ENCODE data around the gene CGRRF1.

CGRRF1 gene

DNA sequence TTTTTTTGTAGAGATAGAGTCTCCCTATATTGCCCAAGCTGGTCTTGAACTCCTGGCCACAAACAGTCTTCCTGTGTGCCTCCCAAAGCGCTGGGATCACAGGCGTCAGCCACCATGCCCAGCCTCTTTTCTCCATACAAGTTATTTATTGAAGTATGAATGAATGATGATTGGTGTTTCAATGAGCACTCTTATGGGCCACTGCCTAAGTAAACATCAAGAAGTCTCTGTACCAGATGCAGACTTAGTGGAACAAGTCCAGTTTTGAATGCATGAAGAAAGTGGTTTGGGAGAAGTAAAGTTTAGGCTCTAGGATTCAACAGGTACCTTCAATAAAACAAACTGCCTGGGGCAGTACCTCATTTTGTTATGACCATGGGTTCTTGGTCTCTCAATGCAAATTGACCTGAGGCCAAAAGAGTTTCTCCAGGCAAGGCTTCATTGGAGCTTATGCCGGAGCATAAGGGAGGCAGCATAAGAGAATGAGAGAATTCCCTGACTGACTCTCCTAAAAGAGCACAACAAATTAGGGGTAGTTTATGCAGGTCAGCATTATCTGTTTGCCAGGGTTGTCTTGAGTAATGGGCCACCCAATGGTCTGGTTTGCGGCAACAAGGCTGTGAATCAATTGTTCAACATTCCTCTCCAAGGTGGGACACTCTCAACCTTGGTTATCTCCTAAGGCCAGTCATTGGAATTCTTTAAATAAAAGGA lies 19.8 kb upstream of the CGRRF1 start:
- DNase-seq (ENCODE audit: low read depth): no peak

DNA sequence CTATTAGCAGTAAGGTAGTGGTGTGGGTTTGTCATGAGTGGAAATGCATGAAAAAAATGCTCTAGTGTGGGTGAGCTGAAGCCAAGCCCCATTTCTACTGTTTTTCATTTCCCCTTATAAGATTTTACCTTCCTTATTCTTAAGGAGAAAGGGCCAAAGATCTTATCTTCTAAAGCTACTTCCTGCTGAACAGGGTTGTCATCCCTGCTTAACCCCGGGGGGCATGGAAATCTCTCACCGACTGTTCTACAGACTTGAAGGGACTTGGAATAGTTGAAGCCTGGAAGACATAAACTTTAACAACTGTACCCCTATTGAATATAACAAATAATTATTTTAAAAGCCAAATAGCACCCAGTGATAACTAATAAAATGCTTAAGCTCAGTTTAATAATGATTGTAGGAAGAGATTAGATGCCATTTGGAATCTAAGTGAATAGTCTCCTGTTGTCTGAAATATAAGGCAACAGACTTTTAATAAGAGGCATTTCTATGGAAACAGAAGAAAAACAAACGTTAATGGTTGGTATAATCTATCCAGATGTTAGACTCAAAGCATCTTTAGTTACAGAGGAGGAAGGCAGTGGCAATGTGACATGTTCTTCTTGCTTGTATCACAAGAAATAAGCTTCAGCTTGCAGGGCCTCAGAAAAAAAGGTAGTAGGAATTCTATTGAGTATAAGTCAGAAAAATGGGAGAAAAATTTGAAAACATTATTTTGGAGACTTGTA lies 19.1 kb upstream of the CGRRF1 start:
- no peak for DNase-seq (ENCODE audit: low read depth)

DNA sequence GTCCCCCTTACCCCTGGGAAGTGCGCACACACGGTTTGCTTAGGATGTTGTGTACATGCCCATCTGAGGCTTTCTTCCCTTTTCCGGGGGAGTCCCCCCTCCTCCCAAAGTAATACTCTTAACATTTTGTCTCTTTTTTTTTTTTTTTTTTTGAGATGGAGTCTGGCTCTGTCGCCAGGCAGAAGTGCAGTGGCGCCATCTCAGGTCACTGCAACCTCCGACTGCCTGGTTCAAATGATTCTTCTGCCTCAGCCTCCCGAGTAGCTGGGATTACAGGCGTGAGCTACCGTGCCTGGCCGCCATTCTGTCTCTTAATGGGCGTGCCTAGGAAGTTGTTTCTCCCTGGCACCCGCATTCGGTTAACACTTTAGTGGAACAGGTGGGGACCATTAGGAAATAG lies 16.4 kb upstream of the CGRRF1 start:
- no peak for DNase-seq (ENCODE audit: low read depth)

DNA sequence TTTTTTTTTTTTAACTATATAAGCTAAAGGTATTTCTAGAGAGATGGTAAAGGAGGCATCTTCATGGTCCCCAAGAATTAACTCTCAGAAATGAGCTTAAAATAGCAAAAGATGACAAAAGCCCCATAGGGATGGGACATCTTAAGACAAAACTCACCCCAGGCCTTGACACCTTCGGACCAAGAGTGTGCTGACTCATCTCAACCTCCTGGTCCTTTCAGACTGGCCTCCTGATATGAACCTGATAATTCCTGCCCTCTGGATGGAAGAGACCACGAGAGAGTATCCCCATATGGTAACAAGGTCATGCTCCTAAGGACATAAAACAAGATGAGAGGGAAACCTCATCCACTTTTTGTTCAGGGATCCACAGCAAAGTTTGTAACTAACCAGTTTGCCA lies 12.5 kb upstream of the CGRRF1 start:
- DNase-seq (ENCODE audit: low read depth): no peak

DNA sequence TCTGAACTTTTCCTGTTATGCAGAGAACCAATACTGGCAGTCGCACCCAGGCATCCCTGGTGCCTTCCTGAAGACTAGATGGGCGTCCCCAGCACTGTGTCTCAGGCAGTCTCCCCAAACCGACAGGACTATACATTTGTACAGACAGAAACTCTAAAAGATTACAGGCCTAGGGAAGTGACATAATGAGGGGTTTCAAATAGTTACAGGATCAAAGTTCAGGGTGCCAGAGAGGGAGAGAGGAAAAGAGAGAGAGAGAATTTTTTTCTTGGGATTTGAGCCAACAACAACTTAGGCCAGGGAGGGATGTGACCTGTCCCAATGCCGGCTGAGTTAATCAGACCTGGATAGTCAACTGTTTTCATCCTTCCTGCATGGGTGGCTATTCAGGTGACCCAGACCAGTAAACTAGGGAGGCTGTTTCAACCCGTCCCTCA lies 11.6 kb upstream of the CGRRF1 start:
- DNase-seq (ENCODE audit: low read depth): no peak

DNA sequence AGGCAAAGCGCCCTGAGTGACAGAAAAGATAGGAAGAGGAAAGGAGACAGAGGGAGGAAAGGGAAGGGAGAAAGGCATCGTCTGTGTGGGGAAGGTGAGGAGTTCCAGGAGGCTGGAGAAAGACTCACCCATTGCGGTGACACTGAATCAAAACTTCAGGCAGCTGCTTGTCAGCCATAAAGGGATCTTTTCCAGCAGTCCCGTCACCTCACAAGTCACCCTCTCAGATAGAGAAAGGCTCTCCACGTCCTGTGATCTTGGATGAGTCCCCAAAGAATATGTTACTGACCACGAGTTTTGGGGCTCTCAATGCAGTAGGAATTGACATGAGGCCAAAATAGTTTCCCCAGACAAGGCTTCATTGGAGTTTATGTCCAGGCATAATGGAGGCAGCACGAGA lies 11.1 kb upstream of the CGRRF1 start:
- no peak for DNase-seq (ENCODE audit: low read depth)

DNA sequence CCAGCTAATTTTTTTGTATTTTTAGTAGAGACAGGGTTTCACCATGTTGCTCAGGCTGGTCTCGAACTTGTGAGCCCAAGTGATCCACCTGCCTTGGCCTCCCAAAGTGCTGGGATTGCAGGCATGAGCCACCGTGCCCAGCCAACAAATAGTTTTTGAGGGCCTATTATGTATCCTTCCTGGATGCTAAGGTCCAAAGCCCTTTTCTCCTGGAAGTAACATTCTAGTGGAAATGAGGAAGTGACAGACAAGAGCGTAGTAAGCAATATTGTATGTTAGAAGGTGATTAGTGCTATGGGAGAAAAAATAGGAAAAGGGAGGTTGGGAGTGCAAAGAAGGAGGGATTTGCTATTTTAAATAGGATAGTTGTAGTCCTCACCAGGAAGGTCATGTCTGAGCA lies 9.0 kb upstream of the CGRRF1 start:
- no peak for DNase-seq (ENCODE audit: low read depth)

DNA sequence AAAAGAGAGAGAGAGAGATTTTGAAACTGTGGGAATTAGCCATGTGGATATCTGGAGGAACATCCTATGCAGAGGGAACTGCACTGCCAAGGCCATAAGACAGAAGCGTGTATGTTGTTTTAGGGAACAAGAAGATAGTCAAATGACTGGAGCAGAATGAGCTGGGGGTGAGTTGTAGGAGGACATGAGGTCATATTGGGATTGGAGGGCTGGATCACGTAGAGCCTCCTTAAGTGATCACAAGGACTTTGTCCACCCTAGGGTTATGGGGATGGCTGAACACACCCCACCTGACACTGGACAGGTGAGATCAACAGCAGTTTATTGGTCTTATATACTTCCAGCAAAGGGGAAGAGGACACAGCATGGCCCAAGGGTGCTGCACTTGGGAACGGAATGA lies 8.2 kb upstream of the CGRRF1 start:
- no peak for DNase-seq (ENCODE audit: low read depth)

DNA sequence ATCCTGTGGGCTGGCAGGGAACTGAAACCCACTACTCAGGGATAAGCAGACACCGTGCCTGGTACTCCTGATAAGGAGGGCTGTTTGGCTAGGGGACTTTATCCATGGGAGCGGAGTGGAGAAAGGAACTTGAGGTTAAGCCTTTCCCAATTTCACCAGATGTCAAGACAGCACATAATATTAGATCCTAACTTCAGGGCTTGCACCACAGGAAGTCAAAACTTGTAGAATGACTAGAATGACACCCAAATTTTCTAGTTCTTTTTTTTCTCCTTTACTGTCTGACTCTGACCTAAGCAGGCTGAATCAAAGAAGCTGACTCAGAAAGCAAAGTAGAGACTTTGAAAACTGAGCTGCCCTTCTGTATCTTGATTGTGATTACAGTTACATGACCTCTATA lies 7.1 kb upstream of the CGRRF1 start:
- no peak for DNase-seq (ENCODE audit: low read depth)

DNA sequence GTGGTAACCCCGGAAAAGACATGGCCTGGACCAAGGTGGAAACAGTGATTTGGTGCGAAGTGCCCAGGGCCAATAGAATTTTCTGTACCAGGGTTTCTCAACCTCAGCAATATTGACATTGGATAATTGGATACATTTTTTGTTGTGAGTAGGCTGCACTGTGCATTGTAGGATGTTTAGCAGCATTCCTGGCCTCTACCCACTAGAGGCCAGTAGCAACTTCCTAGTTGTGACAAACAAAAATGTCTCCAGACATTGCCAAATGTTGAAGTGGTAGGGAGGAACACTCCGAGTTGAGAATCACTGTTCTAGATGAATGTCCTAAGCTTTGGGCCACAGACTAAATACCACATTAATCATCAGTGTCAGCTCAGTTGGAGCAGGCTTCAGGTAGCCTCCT lies 6.2 kb upstream of the CGRRF1 start:
- no peak for DNase-seq (ENCODE audit: low read depth)

DNA sequence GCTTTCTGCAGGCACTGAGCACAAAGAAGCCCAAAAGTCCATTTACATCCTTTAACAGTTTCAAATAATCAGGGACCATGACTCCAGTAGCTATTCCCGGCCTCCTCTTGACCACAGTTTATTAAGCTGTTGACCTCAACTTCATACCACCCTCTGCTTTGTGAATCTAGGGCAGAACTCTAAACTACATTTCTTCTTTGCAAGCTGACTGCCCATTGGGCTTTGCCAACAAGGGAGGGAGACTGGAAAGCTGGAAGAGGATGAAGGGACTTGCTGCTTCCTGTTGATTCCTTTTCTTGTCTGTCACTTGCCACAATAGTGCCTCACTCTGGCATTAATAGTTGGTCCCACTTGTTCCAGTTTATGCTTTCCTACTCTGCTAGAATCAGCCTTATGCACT lies 2.7 kb downstream of the CGRRF1 start:
- DNase-seq (ENCODE audit: low read depth): no peak

DNA sequence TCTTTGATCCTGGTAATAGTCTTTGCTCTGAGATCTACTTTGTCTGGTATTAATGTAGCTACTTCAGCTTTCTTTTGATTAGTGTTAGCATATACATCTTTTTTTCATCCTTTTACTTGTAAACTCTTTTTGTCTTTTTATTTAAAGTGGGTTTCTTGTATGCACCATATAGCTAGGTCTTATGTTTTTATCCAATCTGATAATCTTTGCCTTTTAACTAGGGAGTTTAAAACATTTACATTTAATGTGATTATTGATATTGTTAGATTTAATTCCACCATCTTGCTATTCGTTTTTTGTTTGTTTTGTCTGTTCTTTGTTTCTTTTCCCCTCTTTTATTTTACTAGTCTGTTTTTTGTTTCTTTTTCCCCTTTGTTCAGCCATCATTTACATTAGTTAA lies 6.0 kb downstream of the CGRRF1 start:
- no peak for DNase-seq (ENCODE audit: low read depth)

DNA sequence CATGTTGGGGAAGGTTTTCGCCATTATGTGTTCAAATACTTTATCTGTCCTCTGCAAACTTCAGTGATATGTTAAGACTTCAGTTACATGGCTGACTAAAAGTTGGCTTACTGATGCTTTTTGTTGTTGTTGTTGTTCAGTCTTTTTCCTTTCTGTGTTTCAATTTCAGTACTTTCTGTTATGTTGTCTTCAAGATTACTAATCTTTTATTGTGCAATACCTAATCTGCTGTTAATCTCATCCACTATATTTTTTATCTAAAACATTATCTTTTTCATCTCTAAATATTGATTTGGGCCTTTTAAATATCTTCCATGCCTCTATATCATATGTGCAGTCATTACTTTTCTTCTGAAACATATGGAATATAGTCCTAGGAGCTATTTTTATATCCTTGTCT lies 7.0 kb downstream of the CGRRF1 start:
- no peak for DNase-seq (ENCODE audit: low read depth)

DNA sequence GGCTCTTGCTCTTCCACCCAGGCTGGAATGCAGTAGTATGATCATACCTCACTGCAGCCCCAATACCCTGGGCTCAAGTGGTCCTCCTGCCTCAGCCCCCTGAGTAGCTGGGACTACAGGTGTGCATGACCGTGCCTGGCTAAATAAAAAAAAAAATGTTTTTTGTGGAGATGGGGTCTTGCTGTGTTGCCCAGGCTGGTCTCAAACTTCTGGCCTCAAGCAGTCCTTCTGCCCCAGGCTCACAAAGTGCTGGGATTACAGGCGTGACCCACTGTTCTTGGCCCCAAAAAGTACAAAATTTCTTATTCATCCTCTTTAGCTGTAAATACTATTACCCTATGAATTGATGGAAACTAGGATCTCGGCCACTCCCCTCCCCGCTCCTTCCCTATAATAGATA lies 14.7 kb downstream of the CGRRF1 start:
- DNase-seq (ENCODE audit: low read depth): no peak

DNA sequence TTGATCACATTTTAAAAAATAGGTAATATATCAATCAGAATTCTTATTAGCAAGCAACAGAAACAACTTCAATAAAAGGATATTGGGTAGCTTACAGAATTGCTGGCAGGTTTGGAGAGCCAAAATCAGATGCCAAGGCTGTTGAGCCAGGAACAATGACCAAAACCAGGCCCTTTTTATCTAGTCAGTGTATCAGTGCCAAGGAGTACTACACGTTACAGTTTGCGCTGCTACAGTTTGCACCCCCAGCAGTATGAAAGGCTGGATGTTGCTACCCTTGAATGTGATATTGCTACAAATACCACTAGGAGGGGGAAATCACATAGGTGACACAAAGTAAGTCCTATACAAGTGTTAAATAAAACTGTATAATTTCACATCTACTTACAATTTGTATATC lies 19.3 kb downstream of the CGRRF1 start:
- DNase-seq (ENCODE audit: low read depth): no peak

DNA sequence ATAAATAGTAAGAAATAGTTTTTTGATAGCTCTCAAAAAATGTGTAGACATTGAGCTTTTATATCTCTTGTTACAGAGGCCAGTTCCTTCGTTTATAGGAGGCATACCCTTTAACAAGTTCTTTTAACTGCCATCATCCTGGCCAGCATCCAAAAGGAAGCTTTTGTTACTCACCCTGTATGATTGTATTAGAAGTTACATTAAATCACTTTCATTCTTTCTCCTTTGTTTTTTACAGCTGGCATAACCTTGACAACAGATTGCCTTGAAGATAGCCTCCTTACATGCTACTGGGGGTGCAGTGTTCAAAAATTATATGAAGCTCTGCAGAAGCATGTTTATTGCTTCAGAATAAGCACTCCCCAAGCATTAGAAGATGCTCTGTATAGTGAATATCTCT lies 20.1 kb downstream of the CGRRF1 start:
- DNase-seq (ENCODE audit: low read depth): peak; percentile 26

DNA sequence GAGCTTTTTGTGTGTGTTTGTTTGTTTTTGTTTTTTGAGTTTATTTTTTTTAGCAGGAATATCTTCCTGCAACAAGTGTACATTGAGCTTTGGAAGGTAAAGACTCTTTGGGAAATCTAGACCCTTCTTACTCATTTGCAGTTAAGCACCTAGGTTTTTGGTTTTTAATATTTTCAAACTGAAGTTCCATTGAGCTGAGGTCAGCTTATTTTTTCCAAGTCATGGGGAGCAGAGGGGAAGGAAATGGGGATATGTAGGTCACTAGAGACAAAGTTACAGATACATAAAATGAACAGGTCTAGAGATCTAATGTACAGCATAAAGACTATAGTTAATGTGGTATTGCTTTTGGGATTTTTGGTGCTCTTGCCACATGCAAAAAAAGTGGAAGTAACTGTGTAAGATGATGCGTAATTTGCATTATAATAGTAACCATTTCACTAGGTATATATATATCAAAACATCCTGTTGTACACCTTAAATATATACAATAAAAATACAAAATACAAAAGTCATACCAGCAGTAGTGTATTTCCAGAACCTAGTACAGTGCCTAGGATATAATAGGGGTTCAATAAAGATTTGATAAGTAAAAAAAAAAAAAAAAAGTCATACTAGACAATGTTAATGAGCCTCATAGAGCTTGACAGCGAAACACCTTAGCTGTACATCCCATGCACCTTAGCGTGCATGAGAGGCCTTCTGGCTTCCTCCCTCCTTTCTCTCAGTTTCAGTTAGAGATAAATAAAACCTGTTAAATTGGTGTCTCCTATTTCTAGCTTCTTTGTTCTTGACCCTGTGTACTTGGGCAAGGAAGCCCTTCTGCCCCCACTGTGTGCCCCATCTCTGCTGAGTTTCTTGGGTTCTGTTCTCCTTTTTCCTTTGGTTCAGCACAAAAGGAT lies 22.7 kb downstream of the CGRRF1 start:
- no peak for DNase-seq (ENCODE audit: low read depth)

DNA sequence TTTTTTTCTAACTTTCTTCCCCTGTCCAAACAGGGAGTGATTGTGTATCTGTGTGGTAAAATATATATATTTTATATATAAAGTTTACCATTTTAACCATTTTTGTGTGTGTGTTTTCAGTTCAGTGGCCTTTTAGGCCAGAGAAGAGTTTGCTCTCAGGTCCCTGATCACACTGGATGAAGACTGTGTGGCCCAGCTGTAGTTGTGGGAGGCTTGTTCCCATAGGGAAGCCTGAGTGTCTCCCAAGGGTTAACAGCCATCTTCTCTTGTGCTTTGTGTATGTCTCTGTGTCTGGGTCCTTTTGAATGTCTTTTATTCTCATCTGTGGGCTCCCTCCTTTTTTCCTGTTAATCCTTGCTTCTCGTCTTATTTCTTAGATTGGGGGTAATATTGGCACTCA lies 23.4 kb downstream of the CGRRF1 start:
- DNase-seq (ENCODE audit: low read depth): no peak

DNA sequence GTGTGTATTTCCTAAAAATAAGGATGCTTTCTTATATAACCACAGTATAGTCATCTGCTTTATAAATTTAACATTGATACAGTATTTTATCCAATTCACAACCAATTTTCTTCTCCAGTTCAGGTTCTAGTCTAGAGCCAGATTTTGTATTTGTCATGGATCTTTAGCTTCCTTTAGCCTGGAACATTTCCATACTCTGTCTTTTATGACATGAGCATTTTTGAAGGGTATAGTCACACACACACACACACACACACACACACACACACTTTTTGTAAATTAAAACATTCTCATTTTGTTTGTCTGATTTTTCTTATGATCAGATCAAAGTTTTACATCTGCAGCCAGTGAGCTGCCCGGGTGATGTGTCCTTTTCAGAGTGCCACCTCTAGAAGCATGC lies 25.4 kb downstream of the CGRRF1 start:
- no peak for DNase-seq (ENCODE audit: low read depth)

DNA sequence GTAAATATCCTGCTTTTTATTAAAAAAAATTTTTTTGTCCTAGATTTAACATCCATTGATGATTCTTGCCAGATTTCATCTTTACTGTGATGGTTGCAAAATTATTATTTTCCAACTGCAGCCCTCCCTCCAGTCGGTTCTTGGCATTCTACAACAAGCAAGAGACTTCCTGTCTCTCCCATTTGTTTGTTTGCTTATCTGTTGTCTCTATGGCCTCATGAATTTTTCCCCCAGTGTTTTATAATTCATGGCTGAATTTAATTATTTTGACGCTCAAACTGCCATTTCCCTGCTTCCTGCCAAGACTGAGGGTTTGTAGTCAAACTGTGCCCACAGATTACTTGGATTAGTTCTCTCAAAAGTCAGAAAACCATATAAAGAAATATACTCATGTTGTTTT lies 25.9 kb downstream of the CGRRF1 start:
- no peak for DNase-seq (ENCODE audit: low read depth)

DNA sequence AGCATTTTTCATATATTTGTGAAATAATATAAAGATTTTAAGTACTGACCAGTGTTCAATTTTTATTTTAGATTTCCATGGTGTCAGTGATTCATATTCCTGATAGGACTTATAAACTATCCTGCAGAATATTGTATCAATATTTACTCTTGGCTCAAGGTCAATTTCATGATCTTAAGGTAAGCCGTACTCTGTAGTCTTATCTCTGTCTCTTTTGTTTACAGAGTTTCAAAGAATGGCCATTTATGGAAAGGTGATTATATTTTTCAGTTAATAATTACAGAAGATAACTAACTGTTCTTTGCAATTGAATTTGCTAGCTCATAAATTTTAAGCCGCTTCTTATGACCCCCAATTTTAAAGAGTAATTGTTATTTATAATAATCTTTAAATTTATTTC lies 27.9 kb downstream of the CGRRF1 start:
- DNase-seq (ENCODE audit: low read depth): no peak

DNA sequence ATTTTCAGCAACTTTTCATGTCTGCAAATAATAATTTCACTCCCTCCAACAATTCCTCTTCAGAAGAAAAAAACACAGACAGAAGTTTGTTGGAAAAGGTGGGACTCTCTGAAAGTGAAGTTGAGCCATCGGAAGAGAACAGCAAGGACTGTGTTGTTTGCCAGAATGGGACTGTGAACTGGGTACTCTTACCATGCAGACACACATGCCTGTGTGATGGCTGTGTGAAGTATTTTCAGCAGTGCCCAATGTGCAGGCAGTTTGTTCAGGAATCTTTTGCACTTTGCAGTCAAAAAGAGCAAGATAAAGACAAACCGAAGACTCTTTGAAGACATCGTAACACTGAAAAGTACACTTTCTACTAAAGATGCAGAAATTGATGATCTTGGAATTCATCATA lies 28.3 kb downstream of the CGRRF1 start:
- DNase-seq (ENCODE audit: low read depth): no peak

DNA sequence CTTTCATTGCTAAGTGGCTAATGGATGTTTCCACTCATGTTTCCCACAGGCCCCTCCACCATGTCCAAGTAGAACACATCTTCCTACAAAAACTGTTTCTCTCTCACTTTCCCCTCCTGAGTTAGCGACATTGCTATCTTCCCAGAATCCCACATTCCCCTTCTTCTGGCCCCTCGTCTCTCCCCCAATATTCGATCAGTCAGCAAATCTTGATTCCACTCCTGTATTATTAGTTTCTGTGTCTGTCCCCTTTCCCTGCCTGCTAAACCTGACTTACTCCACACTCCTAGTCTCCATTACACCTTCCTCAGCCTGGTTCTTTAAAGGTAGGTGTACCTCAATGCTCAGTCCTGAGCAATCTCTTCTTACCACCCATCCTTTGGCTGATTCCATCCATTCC lies 37.9 kb downstream of the CGRRF1 start:
- DNase-seq (ENCODE audit: low read depth): no peak
